Activated CD8-positive, alpha-beta memory T cell treated with anti-CD3 and anti-CD28 coated beads, Interleukin-2, amount 50 U/mL, for 24 hours (primary cell): Measurements from ENCODE around the gene CEP44.
"Not testable (repeated sequence)": the region's sequence is repeated elsewhere in the genome, so short reads cannot be mapped to it uniquely, and the experiment has no call there.

ENCODE experiments used
- DNase-seq: peaks from one replicate; pipeline ENCODE4 v3.0.0-alpha.2; 2020; ENCODE audit errors: extremely low read depth

CEP44 gene

GRCh38 chr4:174283507-174284471 is at the start of gene CEP44, which contains the start of gene FBXO8:
Gene CEP44 (plus strand): TSS chr4:174283911. CDS start chr4:174299122, 15,211 bp downstream.
Gene FBXO8 (minus strand): TSS chr4:174283667. CDS start chr4:174263092, 20,575 bp downstream.
- peak; percentile 21 for DNase-seq

DNA sequence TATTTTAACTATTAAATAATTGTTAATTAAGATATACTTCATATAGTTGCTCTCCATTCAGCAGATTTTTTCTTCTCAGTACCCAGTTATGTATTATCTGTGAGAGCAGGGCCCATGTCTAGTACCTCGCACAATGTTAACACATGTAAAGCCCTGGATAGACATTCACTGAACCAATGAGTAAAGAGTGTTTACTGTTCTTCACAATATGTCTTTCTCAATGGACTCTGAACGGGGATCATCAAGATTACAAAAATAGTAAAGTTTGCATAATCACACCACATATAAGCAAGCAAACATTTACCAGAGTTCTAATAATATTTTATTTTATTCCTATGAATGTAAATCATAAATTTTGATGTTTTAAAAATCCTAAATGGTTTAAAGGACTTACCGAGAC is 47.4 kb upstream of the CEP44 start:
- DNase-seq: no peak

DNA sequence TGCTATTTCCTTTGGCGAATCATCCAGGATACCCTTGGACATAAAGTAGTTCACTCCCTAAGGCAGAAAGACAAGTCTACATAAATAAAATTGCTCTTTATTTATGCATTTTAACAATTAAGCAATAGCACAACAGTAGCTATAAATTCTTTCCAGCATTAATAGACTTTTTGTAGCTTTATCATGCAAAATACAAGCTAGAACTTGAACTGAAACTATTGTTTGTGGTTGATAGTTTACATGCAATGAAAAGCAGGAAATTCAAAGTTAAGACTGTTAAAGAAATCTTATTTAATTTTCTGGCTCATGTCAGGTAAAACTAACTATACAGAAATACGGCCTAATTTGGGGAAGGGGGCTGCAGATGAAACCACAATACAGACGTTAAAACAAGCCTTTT is 42.5 kb upstream of the CEP44 start:
- no peak for DNase-seq

DNA sequence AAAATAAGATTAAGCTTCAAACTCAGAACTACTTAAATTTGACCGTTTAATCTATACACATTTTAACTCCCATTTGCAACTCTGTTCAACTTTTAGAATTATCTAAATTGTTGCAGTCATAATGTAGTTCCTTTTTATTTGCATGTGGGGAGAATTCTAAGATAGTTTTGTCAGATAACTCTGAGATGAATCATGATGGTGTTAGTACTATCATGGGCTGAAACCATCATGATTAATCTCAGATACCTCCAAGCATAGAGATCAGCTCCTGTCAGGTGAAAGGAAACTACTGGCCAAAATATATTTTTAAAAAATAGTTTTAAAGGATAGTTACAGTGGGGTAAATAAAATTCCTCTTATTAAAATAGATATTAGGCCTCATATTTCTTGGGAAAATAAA is 39.3 kb upstream of the CEP44 start:
- DNase-seq: no peak

DNA sequence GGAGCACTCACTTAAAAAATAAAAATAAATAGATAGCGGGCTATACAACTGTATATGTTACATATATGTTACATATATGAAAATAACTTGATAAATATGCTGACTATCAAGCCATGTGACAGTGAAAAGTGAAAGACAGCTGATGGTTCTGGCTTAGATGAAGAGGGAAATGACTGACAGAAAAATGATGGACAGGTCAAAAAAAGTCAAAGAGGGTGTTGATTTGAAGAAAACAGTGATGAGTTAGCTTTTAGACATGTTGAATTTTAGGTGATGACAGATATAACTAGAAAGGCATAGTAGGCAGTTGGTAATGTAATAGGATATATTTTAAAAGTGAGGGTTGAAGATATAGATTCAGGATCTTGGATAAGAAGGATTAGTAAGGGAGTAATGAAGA is 38.0 kb upstream of the CEP44 start:
- no peak for DNase-seq

DNA sequence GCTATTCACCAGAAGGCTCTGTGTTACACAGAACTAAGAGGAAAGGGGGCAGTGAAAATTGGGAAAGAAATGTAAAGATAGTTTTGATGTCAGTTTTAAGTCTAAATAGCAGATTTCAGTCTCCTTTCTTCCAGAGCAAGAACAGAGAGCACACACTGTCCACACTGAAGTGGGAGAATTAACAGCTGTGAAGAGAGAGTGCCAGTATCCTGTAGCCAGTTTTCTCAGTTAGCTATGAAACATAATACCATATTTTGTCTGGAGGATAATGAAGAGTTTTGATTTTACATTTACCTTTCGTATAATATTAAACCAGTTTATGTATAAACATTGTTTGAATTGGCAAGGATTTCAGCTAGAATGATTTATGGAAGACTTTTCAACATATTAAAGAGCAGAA is 35.3 kb upstream of the CEP44 start:
- DNase-seq: no peak

DNA sequence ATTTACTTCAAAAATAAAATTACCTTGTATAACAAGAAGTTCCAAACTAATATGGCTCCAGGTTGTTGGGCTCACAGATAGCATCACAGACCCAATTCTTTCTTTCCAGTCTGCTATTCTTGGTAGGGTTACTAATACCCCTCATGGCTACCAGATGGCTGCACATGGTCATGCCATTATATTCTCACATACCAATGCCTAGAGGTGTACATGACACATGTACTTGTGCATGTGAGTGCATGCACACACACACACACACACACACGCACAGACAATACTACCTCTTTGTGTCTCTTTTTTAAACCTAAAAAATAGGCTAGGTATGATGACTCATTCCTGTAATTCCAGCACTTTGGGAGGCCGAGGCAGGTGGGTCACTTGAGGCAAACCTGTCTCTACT is 31.3 kb upstream of the CEP44 start:
- DNase-seq: no peak

DNA sequence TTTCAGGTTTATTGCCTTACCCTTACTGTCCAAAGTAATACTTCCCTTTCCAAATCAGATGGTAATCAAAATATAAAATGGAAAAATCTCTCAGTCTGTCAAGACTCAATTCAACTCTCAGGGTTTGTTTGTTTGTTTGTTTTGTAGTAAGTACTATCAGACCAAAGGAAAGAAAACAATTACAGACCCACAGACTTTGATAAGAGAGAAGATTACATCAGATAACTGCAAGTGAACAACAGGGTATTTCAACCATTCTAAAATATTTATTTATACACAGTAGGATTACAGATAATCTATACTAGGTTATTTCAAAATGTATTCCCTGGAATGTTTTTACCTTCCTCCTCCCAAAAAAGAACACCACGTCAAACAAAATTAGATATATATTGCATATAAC is 29.1 kb upstream of the CEP44 start:
- no peak for DNase-seq

GRCh38 chr4:174255374-174255773 is 28.3 kb upstream of the CEP44 start:
- no peak for DNase-seq

GRCh38 chr4:174255786-174256185 is 27.9 kb upstream of the CEP44 start:
- DNase-seq: no peak

GRCh38 chr4:174256277-174256713 is 27.4 kb upstream of the CEP44 start:
- DNase-seq: no peak

DNA sequence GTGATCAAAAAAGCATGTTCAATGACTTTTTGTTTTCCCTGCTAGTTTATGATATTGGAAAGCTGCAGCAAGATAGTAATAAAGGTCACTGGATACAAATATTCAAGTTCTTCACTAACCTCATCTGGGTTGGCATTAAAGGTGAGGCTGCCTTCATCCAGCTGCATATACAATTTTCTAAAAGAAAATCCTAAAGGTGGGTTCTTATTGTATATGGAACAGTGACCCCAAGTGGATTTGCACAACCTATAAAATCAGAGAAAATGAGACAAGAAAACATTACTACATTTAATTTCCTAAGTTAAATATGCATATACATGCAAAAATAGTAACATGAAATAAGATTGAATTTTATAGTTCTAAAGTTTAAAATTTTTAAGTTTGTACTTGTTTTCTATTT is 24.1 kb upstream of the CEP44 start:
- DNase-seq: no peak

DNA sequence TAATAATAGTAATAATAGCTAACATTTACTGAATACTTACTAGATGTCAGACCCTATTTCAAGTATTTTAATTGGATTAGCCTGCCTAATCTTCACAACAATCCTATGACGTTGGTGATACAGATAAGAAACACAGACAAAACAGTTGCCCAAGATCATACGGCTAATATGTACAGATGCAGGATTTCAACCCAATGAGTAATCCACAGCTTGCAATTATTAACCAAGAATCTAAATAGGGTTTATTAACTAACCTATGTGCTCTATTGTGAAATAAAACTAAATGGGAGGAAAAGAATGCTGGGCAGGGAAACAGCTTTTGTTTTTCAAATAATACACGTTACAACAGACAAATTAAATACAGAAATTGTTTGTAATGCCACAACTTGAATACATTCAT is 23.6 kb upstream of the CEP44 start:
- DNase-seq: no peak

DNA sequence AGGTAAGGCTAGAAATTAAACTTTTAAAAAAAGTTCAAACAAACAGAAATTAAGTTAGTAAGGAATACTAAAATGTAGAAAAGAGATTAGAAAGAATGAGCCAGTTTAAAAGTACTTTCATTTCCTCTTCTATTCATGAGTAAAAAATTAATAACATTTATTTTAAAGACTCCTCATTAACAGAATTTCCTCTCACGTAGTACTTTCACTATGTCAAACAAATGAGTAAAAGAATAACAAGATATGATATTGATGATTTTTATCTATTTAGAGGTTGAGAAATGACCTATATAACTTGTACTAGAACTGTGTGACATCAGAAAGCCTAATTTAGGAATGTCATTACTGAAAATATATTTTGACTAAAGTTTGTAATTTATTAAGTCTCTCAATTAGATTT is 22.3 kb upstream of the CEP44 start:
- not testable (repeated sequence) for DNase-seq

GRCh38 chr4:174262624-174263444 is 20.9 kb upstream of the CEP44 start:
- DNase-seq: no peak

- DNase-seq: no peak
Measured at GRCh38 chr4:174263445-174263736, 20.3 kb upstream of the CEP44 start.

- no peak for DNase-seq
Measured at GRCh38 chr4:174265916-174266315, 17.8 kb upstream of the CEP44 start.

- DNase-seq: no peak
Measured at GRCh38 chr4:174266416-174266815, 17.3 kb upstream of the CEP44 start.

- DNase-seq: no peak
Measured at GRCh38 chr4:174273930-174274329, 9.8 kb upstream of the CEP44 start.

DNA sequence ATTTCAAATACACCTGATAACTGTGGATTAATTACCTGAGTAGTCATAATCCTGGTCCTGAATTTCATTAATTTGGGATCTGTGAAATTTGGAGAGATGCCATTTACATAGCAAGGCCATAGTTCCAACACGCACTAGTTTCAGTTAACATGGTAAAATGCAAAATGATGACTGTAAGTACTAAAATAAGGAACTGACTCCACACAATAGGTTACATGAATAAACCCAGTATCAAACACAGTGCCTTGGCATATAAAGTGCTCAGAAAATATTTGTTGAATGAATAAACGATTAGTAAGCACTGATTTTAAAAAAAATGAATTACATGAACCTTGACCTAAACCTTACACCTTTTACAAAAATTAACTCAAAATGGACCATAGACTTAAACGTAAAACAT is 9.3 kb upstream of the CEP44 start:
- no peak for DNase-seq

DNA sequence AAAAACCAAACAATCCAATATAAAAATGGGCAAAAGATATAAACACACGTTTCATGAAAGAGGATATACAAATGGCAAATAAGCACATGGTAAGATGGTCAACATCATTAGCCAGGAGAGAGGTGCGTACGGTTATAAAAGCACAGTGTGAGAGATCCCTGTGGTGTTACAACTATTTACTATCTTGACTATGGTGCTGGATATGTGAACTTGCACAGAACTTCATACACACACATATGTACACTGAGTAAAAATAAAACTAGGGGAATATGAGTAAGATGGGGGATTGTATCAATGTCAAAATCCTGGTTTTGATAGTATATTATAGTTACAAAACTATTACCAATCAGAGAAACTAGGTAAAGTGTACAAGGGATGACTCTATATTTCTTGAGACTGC is 8.6 kb upstream of the CEP44 start:
- no peak for DNase-seq

GRCh38 chr4:174277433-174277832 is 6.3 kb upstream of the CEP44 start:
- no peak for DNase-seq

- DNase-seq: no peak
Measured at GRCh38 chr4:174278467-174278866, 5.2 kb upstream of the CEP44 start.
